Ureter (tissue), 1 donor: ENCODE measurements around the gene PRRC2A. TPM values are rescaled to one million over a fixed set of nuclear protein-coding genes. Genes with fewer than 3 reads are reported as not detected.

Experiments
- DNase-seq: peaks from one replicate; pipeline ENCODE4 v3.0.0-alpha.2; 2020; ENCODE audit warnings: low spot score
- total RNA-seq: library from RNA; stranded (reverse); gene quantifications from one replicate; pipeline ENCODE4 v1.2.4, GENCODE V29; 2023
- donor health status: DM: yes; HTN: yes; CAD: no.

PRRC2A gene
- 186 TPM for total RNA-seq

DNA sequence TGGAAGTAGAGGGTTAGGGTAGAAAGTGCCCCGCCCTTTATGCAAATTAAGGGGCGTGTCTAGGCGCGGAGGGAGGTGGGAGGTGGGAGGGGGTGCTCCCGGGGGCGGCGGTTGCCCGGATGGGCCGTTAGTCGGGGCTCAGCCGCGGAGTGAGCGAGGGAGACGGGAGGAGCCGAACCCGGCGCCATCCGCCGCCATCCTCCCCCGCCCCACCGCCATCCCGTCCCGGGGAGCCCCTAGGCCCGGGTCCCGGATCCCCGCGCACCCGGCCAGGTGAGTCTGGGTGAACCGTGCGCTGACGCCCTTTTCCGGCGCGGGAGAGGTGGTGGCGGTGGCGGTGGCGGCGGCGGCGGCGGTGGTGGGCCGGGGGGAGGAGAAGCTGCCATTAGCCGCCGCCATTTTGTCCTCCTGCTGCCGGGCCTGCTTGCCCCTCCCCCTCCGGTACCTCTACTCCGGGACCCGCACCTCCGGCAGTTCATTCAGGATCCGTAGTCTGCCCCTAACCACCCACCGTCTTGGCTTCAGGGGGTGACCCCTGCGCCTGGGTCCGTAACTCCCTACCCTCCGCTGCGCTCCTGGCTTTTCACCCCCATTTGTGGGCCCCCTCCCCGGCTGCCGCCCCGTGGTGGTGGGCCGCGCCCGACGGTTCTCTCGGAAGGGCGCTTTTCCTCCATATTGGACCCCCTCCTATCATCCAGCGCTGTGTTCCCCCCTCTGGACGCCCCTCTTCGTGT lies at the start of gene PRRC2A:
Gene PRRC2A (plus strand): TSS at position 130 of the 734 bp plus-strand sequence. CDS start 2,075 bp downstream, outside the sequence.
- DNase-seq, result no peak

GRCh38 chr6:31572041-31572911 lies 48.2 kb upstream of the PRRC2A start, which contains the start of gene LTA:
Gene LTA, plus strand, starts transcription at chr6:31572289. Its CDS starts 454 bp downstream, at chr6:31572743.
- DNase-seq, result no peak

GRCh38 chr6:31573239-31574105 lies 47.0 kb upstream of the PRRC2A start:
- no peak for DNase-seq

DNA sequence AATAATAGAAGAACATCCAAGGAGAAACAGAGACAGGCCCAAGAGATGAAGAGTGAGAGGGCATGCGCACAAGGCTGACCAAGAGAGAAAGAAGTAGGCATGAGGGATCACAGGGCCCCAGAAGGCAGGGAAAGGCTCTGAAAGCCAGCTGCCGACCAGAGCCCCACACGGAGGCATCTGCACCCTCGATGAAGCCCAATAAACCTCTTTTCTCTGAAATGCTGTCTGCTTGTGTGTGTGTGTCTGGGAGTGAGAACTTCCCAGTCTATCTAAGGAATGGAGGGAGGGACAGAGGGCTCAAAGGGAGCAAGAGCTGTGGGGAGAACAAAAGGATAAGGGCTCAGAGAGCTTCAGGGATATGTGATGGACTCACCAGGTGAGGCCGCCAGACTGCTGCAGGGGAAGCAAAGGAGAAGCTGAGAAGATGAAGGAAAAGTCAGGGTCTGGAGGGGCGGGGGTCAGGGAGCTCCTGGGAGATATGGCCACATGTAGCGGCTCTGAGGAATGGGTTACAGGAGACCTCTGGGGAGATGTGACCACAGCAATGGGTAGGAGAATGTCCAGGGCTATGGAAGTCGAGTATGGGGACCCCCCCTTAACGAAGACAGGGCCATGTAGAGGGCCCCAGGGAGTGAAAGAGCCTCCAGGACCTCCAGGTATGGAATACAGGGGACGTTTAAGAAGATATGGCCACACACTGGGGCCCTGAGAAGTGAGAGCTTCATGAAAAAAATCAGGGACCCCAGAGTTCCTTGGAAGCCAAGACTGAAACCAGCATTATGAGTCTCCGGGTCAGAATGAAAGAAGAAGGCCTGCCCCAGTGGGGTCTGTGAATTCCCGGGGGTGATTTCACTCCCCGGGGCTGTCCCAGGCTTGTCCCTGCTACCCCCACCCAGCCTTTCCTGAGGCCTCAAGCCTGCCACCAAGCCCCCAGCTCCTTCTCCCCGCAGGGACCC lies 46.1 kb upstream of the PRRC2A start:
- DNase-seq, result no peak

DNA sequence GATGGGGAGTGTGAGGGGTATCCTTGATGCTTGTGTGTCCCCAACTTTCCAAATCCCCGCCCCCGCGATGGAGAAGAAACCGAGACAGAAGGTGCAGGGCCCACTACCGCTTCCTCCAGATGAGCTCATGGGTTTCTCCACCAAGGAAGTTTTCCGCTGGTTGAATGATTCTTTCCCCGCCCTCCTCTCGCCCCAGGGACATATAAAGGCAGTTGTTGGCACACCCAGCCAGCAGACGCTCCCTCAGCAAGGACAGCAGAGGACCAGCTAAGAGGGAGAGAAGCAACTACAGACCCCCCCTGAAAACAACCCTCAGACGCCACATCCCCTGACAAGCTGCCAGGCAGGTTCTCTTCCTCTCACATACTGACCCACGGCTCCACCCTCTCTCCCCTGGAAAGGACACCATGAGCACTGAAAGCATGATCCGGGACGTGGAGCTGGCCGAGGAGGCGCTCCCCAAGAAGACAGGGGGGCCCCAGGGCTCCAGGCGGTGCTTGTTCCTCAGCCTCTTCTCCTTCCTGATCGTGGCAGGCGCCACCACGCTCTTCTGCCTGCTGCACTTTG lies 45.1 kb upstream of the PRRC2A start, which contains the start of gene TNF:
Gene TNF (plus strand): TSS at position 231 of the 567 bp plus-strand sequence. CDS start 177 bp downstream, at position 408.
- peak; percentile 65 for DNase-seq

GRCh38 chr6:31575952-31576685 lies 44.4 kb upstream of the PRRC2A start:
- no peak for DNase-seq

DNA sequence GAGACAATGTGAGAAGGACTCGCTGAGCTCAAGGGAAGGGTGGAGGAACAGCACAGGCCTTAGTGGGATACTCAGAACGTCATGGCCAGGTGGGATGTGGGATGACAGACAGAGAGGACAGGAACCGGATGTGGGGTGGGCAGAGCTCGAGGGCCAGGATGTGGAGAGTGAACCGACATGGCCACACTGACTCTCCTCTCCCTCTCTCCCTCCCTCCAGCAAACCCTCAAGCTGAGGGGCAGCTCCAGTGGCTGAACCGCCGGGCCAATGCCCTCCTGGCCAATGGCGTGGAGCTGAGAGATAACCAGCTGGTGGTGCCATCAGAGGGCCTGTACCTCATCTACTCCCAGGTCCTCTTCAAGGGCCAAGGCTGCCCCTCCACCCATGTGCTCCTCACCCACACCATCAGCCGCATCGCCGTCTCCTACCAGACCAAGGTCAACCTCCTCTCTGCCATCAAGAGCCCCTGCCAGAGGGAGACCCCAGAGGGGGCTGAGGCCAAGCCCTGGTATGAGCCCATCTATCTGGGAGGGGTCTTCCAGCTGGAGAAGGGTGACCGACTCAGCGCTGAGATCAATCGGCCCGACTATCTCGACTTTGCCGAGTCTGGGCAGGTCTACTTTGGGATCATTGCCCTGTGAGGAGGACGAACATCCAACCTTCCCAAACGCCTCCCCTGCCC lies 43.5 kb upstream of the PRRC2A start:
- DNase-seq, result no peak

DNA sequence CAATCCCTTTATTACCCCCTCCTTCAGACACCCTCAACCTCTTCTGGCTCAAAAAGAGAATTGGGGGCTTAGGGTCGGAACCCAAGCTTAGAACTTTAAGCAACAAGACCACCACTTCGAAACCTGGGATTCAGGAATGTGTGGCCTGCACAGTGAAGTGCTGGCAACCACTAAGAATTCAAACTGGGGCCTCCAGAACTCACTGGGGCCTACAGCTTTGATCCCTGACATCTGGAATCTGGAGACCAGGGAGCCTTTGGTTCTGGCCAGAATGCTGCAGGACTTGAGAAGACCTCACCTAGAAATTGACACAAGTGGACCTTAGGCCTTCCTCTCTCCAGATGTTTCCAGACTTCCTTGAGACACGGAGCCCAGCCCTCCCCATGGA lies 42.9 kb upstream of the PRRC2A start:
- no peak for DNase-seq

DNA sequence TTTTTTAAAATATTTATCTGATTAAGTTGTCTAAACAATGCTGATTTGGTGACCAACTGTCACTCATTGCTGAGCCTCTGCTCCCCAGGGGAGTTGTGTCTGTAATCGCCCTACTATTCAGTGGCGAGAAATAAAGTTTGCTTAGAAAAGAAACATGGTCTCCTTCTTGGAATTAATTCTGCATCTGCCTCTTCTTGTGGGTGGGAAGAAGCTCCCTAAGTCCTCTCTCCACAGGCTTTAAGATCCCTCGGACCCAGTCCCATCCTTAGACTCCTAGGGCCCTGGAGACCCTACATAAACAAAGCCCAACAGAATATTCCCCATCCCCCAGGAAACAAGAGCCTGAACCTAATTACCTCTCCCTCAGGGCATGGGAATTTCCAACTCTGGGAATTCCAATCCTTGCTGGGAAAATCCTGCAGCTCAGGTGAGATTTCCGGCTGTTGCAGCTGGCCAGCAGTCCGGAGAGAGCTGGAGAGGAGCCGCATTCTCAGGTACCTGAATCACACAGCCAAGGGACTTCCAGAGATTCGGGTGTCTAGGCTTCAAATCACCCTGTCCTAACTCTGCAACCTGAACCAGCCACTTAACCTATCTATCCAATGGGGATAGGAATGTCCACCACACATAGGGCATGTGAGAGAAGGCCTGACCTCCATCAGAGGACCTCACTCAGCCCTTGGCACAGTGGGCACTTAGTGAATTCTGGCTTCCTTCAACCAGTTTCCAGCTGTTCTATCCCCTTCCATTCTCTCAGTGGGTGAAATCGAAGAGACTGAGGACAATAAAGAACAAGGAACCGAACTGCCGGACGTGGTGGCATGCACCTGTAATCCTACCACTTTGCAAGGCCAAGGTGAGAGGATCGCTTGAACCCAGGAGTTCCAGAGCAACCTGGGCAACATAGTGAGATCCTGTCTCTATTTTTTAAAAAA lies 42.1 kb upstream of the PRRC2A start:
- no peak for DNase-seq

DNA sequence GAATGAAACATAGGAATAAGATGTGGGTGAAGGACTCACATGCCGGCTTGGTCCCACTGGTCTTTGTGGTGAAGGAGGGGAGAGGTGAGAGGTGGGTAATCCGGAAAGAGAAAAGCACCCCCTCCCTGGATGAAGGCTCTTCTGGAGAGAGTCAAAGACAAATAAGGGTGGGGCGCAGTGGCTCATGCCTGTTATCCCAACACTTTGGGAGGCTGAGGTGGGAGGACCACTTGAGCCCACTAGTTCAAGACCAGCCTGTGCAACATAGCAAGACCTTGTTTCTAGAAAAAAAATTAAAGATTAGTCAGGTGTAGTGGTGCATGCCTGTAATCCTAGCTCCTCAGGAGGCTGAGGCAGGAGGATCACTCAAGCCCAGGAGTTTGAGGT lies 41.4 kb upstream of the PRRC2A start:
- DNase-seq, result no peak

GRCh38 chr6:31579546-31580437 lies 40.7 kb upstream of the PRRC2A start:
- no peak for DNase-seq

DNA sequence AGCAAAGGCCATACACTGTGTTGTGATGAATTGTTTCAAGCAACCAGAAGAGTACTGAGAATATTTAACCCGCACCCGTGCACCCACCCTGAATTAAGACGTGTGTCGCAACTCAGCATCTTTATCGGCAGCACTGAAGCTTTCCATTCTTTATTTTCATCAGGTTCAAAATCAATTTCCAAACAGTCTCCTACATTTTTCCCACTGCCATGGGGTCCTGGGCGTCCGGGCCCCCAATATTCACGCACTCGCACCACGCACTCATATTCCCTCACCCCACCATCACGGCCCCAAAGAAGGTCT lies 40.1 kb upstream of the PRRC2A start:
- no peak for DNase-seq

DNA sequence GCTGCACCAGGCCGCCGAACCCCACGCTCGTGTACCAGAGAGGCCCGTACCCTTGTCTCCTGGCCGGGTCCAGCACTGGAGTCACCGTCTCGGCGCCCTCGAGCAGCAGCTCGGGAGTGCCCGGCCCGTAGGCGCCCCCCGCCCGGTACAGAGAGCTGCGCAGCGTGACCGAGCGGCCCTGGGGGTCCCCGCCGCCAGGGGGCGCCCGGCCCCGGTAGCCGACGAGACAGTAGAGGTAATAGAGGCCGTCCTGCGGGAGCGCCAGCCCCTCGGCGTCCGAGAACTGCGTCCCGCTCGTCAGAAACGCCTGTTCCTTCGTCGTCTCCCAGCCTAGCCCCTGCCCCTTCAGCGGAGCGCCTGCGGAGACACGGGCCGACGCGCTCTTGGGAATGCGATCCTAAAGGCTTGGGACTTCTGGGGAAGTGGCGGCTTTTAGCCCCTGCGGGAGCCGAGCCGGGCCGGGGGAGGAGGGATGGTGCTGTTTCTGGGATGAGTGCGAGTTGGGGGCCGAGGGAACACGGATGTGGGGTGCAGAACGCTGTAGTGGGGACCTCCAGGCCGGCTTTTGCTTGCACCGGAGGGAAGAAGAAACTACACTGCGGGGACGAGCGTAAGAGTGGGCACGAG lies 39.6 kb upstream of the PRRC2A start:
- peak; percentile 87 for DNase-seq

DNA sequence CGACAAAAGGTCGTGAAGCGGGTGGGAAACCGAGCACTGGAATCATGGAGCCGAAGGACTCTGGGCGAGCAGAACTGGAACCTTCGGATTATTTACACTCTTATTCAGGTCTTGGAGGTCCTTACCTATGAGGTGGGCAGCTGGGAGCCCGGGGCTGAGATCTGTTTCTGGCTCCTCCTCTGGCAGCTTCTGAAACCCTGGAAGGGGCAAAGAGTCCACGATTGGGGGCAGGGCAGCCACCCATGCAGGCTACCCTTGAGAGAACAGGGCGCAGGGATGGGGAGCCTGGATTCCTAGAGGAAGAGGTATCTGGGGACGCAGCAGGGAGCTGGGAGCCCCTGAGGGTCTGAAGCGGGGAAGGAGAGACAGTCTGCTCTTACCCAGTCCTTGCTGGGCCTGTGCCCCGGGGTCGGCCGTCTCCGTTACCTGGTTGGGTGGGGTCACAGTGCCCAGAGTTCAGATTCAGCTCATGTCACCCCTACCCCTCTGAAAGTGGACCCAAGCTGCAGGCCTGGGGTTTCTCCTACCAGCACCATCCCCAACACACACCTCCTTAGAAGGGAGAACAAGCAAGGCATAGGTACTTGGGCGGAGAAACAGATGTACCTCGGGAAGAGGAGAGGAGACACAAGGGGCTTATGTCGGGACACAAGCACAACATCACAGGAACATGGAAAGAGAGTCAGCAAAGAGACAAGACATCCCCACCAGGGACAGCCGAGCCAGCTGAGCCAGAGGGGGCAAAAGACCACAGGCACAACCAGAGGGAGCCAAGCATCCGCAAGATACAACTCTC lies 38.9 kb upstream of the PRRC2A start:
- DNase-seq, result no peak

- no peak for DNase-seq
Observed at GRCh38 chr6:31582230-31582643, 38.3 kb upstream of the PRRC2A start, which contains the start of gene LTB. Gene LTB, minus strand, starts transcription at chr6:31582424. Its CDS starts 7 bp downstream, at chr6:31582417.

DNA sequence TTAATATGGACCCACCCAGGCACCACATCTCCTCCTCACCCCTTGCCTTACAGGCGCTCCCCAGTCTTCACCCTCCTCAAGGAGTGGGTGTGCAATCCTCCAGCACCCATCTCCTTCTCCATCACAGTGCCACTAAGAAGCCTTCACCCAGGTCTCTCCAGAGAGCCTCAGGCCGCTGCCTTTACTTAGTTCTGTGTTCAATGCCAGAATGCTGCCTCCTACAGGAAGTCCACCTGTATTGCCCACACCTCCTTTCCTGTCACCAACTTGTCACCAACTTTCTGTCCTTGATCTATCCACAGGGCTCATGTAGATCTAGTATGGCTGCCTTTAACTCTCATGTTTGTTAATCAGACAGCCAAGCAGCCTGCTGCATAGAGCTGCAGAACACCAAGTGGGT lies 35.0 kb upstream of the PRRC2A start:
- DNase-seq, result no peak
